HUES6 (cell line): ENCODE results near the gene MTHFSD.
A peak's percentile ranks its signal among the peaks of the same experiment; 100 is the strongest.

Experiments used
- H3K27ac ChIP-seq: 2 replicates; pipeline ENCODE4 v1.7.0; 2013; ENCODE audit warnings: low read depth, mild to moderate bottlenecking, low read length, inconsistent platforms
- H3K27me3 ChIP-seq: 2 replicates; pipeline ENCODE4 v1.6.1; 2013; ENCODE audit warnings: low read length; ENCODE audit not compliant: control insufficient read depth, insufficient read depth
- H3K36me3 ChIP-seq: 2 replicates; pipeline ENCODE4 v1.6.1; 2013; ENCODE audit warnings: low read length; ENCODE audit not compliant: control insufficient read depth, insufficient read depth
- H3K4me1 ChIP-seq: 2 replicates; pipeline ENCODE4 v1.6.1; 2013; ENCODE audit warnings: low read length; ENCODE audit not compliant: control insufficient read depth, insufficient read depth
- H3K4me3 ChIP-seq: 2 replicates; pipeline ENCODE4 v1.5.1; 2013; ENCODE audit warnings: low read depth, low read length
- H3K9ac ChIP-seq: one replicate; pipeline ENCODE4 v1.6.1; 2013; ENCODE audit warnings: mild to moderate bottlenecking, low read length
- H3K9me3 ChIP-seq: 2 replicates; pipeline ENCODE4 v1.6.1; 2013; ENCODE audit warnings: low read depth, low read length; ENCODE audit not compliant: control insufficient read depth, insufficient read depth

The MTHFSD gene

DNA sequence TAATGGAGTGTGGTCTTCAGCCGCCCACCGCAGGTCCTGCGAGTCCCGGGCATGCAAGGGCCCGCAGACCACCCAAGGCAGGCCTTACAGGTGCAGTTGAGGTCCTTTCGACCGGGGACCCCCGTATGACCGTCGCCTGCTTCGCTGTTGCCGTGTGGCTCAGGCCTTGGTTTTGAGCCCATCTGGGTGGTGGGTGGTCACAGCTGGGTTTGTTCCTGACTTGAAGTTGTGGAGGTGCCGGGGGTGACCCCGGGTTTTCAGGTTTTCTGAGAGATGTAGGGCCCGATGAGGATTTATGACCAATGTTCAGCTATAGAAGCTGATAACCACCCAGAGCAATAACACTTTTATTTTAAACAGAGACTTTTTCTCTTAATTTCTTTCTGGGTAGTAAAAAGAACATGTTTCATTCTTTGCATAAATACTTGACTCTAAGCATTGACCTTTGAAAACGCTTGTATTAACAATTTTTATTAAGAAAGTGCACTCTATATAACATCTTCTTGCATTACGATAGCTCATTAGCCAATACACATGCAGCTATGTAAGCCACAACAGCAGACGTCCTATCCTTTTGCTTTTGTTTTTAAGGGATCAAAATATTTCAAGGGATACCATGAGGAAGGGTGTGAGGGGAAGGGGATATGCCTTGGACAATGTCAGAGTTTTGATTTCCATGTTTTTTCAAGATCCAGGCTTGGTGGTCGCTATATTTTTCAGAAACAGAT is 25.2 kb upstream of the MTHFSD start:
- Histone ChIP-seq H3K4me1 (peaks cover 22% of the 10 kb centered on the region), H3K36me3 (no peaks in the 10 kb centered on the region), H3K4me3 (peak overlapping the region; percentile 71; the same call in 1 of the 2 replicates), H3K9ac (no peak overlapping the region), H3K27ac (no peak overlapping the region), H3K27me3 (peaks cover 79% of the 10 kb centered on the region), H3K9me3 (no peaks in the 10 kb centered on the region)

DNA sequence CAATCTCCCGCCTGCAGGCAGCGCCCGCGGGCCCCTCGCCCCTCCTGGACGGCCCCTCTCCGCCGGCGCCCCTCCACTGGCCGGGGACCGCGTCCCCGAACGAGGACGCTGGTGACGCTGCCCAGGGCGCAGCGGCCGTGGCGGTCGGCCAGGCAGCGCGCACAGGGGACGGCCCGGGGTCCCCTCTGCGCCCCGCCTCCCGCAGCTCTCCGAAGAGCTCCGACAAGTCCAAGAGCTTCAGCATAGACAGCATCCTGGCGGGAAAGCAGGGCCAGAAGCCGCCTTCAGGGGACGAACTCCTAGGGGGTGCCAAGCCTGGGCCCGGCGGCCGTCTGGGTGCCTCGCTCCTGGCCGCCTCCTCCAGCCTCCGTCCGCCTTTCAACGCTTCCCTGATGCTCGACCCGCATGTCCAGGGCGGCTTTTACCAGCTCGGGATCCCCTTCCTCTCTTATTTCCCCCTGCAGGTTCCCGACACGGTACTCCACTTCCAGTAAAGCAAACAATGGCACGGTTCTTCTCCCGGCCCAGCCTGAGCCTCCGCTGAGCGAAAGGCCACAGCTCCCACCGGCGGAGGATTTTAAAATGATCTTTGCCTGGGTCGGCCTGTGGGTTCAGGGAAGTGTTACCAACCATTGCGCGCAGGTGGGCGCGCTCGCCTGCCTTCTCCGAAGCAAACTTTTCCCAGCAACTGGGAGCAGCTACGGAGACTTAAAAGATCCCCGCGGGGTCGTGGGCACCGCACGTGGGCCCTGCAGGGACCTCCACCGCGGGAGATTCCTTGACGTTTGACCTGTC is 24.4 kb upstream of the MTHFSD start:
- H3K9ac ChIP-seq: peak overlapping the region; percentile 22
- peaks cover 86% of the 10 kb centered on the region for H3K27me3 ChIP-seq
- H3K4me1 ChIP-seq: peaks cover 25% of the 10 kb centered on the region
- peak overlapping the region; percentile 71 for H3K4me3 ChIP-seq
- H3K36me3 ChIP-seq: no peaks in the 10 kb centered on the region
- H3K9me3 ChIP-seq: no peaks in the 10 kb centered on the region
- no peak overlapping the region for H3K27ac ChIP-seq

DNA sequence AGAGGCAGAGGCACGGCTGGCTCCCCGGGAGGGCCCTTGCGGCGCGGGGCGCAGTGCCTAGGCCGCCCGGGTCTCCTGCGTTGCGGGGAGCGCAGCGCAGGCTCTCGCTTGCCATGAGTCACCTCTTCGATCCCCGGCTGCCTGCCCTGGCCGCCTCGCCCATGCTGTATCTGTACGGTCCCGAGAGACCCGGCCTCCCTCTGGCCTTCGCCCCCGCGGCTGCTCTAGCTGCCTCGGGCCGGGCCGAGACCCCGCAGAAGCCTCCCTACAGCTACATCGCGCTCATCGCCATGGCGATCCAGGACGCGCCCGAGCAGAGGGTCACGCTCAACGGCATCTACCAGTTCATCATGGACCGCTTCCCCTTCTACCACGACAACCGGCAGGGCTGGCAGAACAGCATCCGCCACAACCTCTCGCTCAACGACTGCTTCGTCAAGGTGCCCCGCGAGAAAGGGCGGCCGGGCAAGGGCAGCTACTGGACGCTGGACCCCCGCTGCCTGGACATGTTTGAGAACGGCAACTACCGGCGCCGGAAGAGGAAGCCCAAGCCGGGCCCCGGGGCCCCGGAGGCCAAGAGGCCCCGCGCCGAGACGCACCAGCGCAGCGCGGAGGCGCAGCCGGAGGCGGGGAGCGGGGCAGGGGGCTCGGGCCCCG is 23.7 kb upstream of the MTHFSD start:
- Histone ChIP-seq H3K4me1 (peaks cover 25% of the 10 kb centered on the region), H3K27me3 (peaks cover 88% of the 10 kb centered on the region), H3K9me3 (no peaks in the 10 kb centered on the region), H3K4me3 (peak overlapping the region; percentile 71), H3K36me3 (no peaks in the 10 kb centered on the region), H3K9ac (peak overlapping the region; percentile 56), H3K27ac (no peak overlapping the region)

DNA sequence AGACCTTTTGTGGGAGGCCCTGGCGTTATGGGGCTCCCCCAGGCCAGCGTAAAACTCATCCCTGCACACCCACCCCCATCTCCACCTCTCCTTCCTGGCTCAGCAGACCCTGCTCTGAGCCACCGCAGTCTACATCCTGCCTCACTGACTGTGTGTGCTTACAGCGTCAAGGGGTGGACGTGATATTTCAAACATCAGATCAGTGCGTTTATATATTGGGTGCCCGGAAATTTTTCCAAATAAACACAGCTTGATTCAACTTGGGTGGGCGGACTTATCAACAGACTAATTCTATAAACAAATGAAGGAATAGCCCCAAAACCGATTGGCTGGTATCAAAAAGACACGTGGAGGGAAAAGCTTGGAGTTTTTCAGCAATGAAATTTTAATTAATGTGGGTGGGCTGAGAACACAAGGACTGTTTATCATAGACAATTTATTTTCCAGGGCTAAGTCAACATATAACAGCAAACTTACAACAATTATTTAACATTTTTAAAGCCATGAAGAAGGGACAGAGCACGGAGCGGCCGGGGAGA is 23.1 kb upstream of the MTHFSD start, which contains the start of gene FOXL1:
TSS of gene FOXL1 (plus strand) at position 489 of the 539 bp plus-strand sequence. CDS start 175 bp downstream, outside the sequence.
- Histone ChIP-seq H3K9me3 (no peaks in the 10 kb centered on the region), H3K4me1 (peaks cover 30% of the 10 kb centered on the region), H3K9ac (peak within 1 kb of the TSS; percentile 56), H3K27ac (no peak within 1 kb of the TSS), H3K27me3 (peaks cover 90% of the 10 kb centered on the region), H3K36me3 (no peaks in the 10 kb centered on the region), H3K4me3 (peak within 1 kb of the TSS; percentile 71)

DNA sequence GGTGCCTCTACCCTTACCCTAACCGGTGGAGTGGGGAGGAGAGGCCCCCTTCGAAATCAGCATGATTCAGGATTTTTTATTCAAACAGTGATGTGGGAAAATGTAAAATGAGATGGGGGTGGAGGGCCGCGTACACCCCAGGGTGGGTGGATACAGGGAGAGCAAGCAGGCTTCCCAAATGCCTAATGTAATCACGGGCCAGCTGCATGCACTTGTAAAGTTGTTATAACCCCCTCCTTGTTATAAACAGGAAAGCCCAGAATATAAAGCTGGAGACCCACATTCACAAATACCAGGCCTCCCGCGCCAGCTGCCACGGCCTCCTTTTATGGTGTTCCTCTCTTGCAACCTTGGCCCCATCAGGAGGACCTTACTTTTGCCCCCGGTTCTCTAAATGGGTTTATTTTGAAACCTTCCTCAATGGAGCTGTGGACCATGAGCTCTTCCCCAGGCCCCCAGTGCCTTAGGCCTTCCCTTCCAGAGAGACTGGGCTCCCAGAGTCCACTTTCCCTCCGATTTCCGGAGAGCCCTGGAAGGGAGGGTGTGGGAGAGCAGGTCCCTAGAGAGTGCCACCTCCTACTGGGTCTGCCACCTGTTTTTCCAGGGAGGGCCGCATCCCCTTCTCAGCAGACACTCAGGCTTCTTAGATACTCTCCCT is 22.4 kb upstream of the MTHFSD start:
- peaks cover 36% of the 10 kb centered on the region for H3K4me1 ChIP-seq
- H3K36me3 ChIP-seq: no peaks in the 10 kb centered on the region
- no peaks in the 10 kb centered on the region for H3K9me3 ChIP-seq
- H3K27ac ChIP-seq: no peak overlapping the region
- peak overlapping the region; percentile 64 for H3K4me3 ChIP-seq
- no peak overlapping the region for H3K9ac ChIP-seq
- peaks cover 96% of the 10 kb centered on the region for H3K27me3 ChIP-seq

DNA sequence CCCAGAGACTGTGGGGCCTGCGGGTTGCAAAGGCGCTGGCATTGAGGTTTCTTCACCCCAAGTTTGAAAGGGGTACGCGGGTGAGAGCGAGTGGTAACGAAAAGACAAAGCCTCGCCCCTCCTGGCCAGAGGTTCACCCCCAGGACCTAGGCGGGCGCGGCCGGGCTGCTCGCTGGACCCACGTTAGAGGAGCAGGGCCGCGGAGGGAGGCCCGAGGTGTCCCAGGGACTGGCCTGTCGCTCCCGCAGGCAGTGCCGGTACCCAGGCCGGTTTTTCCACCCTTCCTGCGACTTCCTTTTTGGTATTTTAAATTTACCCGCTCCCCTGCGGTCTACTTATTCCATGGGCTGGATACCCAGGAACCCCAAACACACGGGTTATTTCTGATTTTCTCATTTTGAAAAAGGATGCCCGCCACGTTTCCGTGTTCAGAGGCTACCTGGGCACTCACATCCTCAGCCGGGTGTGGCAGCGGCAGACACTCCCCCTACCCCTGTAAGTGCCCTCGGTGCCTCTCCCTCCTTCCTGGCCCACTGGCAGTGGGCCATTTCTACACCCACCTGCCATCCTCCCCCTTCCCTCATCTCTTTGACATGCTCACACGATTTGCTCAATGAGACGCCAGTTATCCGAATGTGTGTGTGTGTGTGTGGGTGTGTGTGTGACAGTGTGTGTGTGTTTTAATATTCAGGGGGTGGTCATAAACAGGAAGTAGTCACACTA is 21.7 kb upstream of the MTHFSD start:
- H3K4me1 ChIP-seq: peaks cover 36% of the 10 kb centered on the region
- peaks cover 96% of the 10 kb centered on the region for H3K27me3 ChIP-seq
- H3K9me3 ChIP-seq: no peaks in the 10 kb centered on the region
- H3K27ac ChIP-seq: no peak overlapping the region
- H3K9ac ChIP-seq: peak overlapping the region; percentile 47
- H3K4me3 ChIP-seq: peak overlapping the region; percentile 64
- no peaks in the 10 kb centered on the region for H3K36me3 ChIP-seq

DNA sequence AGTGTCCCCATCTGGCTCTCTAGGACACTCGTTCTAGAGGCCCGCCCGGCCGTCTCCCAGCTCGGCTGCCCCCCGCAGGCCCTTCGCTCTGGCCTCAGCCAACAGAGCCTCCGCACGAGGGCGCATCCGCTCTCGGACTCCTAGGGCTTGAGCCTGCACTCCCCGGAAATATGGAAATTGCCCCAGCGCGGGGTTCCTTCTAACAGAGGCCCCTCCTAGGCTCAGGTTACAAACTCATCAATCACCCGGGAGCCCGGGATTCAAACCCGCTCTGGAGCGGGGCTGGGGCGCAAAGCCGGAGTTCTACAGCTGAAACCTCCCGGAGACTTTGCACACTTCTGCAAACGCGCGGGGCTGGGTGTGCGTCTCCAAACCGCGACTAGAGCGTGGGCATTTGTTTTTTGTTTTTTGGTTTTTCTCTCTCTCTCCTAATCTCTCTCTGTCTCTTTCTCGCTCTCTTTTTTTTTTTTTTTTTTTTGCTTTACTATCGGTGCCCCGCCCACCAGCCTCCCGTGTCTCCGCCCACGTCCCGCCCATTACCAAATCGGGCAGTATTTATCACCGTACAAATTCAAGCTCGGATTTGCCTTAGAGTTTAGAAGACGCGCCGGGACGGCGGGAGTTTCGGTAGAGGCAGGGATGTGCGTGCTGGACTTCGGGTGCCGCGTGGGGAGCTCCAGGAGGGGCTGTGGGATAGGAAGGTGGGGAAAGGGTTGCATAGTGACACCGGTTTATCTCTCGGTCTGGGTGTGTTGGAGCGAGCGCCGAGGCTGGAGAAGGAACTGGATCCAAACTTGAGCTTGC is 20.9 kb upstream of the MTHFSD start:
- Histone ChIP-seq H3K27ac (no peak overlapping the region), H3K36me3 (no peaks in the 10 kb centered on the region), H3K4me1 (peaks cover 42% of the 10 kb centered on the region), H3K9ac (peak overlapping the region; percentile 47), H3K4me3 (peak overlapping the region; percentile 64), H3K27me3 (peaks cover 96% of the 10 kb centered on the region), H3K9me3 (no peaks in the 10 kb centered on the region)

DNA sequence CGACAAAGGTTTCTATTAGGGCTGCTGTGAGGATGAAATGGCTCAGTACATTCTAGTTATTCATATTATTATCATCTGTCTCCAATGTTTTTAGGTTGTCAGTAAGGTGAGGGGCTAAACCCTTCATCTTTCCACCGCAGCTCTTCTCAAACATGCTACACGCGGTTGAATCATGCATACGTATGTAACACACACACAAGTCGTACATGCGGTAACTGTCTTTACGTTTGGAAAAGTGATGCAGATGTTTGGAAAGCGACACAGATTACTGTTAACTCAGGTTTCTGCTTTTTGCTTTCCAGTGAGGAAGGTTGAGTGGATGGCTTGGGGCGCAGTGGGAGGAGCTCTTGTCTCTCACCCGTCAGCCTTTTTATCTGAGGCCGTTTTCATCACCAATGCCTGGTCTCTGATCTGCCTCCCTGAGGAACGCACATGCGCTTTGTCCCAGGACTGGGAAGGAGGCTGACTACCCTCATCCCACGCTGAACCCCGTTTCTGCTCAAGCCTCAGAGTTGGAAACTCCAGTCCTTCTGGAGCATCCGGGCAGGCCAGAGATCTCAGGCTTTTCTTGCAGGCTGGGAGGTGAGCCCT is 20.2 kb upstream of the MTHFSD start:
- H3K9ac ChIP-seq: peak overlapping the region; percentile 27
- H3K27ac ChIP-seq: no peak overlapping the region
- H3K9me3 ChIP-seq: no peaks in the 10 kb centered on the region
- H3K4me3 ChIP-seq: peak overlapping the region; percentile 64
- H3K4me1 ChIP-seq: peaks cover 48% of the 10 kb centered on the region
- no peaks in the 10 kb centered on the region for H3K36me3 ChIP-seq
- H3K27me3 ChIP-seq: peaks cover 96% of the 10 kb centered on the region

DNA sequence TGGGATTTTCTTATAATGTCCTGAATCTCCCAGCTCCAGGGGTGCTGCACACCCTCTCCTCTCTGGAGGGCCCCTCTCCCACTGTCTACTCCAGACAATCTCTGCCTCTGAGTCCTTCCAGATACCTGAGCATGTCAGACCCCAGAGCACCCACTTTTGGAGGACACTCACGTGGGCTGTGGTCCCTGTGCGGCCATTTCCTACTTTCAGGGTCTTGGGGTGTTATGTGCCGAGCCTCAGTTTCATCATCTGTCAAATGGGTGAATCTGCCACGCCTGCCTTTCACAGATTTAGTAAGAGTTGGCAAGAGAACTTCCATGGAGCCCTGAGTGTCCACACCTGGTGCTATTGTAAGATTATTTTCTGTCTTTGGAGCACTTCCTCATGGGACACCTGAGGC is 19.6 kb upstream of the MTHFSD start:
- peaks cover 96% of the 10 kb centered on the region for H3K27me3 ChIP-seq
- no peaks in the 10 kb centered on the region for H3K36me3 ChIP-seq
- no peak overlapping the region for H3K27ac ChIP-seq
- no peak overlapping the region for H3K4me3 ChIP-seq
- H3K9me3 ChIP-seq: no peaks in the 10 kb centered on the region
- H3K9ac ChIP-seq: no peak overlapping the region
- H3K4me1 ChIP-seq: peaks cover 48% of the 10 kb centered on the region
